Measurements from ENCODE around the gene PCDHB10.
"Not testable (repeated sequence)": the region's sequence is repeated elsewhere in the genome, so short reads cannot be mapped to it uniquely, and the experiment has no call there.

The PCDHB10 gene

DNA sequence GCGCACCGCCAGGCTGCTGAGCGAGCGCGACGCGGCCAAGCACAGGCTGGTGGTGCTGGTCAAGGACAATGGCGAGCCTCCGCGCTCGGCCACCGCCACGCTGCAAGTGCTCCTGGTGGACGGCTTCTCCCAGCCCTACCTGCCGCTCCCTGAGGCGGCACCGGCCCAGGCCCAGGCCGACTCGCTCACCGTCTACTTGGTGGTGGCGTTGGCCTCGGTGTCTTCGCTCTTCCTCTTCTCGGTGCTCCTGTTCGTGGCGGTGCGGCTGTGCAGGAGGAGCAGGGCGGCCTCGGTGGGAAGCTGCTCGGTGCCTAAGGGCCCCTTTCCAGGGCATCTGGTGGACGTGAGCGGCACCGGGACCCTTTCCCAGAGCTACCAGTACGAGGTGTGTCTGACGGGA is 9.5 kb downstream of the PCDHB10 start:
- not testable (repeated sequence) for ATAC-seq (ENCODE audit: low read depth); H3K4me1 Mint-ChIP-seq; H3K4me3 Mint-ChIP-seq; H3K27me3 Mint-ChIP-seq; H3K36me3 Mint-ChIP-seq; H3K27ac Mint-ChIP-seq; DNase-seq (ENCODE audit: low spot score in 2 of 2)
- H3K9me3 Mint-ChIP-seq, result peaks cover 10% of the 10 kb centered on the region

DNA sequence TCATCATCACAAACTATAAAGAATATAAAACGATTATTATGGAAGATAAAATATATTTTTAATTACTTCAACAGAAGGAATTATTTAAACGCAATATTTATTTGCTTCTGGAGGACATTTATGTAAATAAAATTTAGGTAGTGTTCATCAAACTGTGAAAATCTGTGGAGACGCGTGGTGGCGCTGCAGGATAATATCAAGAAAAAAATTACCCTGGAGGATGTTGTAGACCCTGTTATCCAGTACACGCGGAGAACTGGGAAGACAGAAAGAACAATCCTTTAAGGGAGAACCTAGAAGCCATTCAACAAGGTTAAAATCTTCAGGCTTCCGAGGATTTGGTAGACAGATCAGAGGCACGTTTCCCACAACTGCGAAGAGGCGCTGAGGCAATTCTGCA is 16.3 kb downstream of the PCDHB10 start, which contains the start of gene PCDHB12:
Gene PCDHB12, plus strand, starts transcription at position 242 of the 400 bp plus-strand sequence. CDS start 189 bp downstream, outside the sequence.
- H3K27ac Mint-ChIP-seq, result no peak within 1 kb of the TSS
- peaks cover 2% of the 10 kb centered on the region for H3K9me3 Mint-ChIP-seq
- H3K27me3 Mint-ChIP-seq, result peaks cover 9% of the 10 kb centered on the region
- no peak within 1 kb of the TSS for H3K4me3 Mint-ChIP-seq
- no peak for ATAC-seq (ENCODE audit: low read depth)
- H3K36me3 Mint-ChIP-seq, result no peaks in the 10 kb centered on the region
- DNase-seq (ENCODE audit: low spot score in 2 of 2), result no peak
- no peaks in the 10 kb centered on the region for H3K4me1 Mint-ChIP-seq

DNA sequence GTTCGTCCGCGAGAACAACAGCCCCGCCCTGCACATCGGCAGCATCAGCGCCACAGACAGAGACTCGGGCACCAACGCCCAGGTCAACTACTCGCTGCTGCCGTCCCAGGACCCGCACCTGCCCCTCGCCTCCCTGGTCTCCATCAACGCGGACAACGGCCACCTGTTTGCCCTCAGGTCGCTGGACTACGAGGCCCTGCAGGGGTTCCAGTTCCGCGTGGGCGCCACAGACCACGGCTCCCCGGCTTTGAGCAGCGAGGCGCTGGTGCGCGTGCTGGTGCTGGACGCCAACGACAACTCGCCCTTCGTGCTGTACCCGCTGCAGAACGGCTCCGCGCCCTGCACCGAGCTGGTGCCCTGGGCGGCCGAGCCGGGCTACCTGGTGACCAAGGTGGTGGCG is 18.1 kb downstream of the PCDHB10 start:
- H3K4me3 Mint-ChIP-seq; H3K36me3 Mint-ChIP-seq; H3K9me3 Mint-ChIP-seq; H3K27ac Mint-ChIP-seq; DNase-seq (ENCODE audit: low spot score in 2 of 2); H3K4me1 Mint-ChIP-seq; ATAC-seq (ENCODE audit: low read depth): not testable (repeated sequence)
- peaks cover 11% of the 10 kb centered on the region for H3K27me3 Mint-ChIP-seq

DNA sequence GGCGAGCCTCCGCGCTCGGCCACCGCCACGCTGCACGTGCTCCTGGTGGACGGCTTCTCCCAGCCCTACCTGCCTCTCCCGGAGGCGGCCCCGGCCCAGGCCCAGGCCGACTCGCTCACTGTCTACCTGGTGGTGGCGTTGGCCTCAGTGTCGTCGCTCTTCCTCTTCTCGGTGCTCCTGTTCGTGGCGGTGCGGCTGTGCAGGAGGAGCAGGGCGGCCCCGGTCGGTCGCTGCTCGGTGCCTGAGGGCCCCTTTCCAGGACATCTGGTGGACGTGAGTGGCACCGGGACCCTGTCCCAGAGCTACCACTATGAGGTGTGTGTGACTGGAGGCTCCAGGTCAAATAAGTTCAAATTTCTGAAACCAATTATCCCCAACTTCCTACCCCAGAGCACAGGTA is 18.7 kb downstream of the PCDHB10 start:
- H3K27ac Mint-ChIP-seq; DNase-seq (ENCODE audit: low spot score in 2 of 2); H3K4me3 Mint-ChIP-seq; ATAC-seq (ENCODE audit: low read depth); H3K36me3 Mint-ChIP-seq; H3K4me1 Mint-ChIP-seq; H3K9me3 Mint-ChIP-seq: not testable (repeated sequence)
- H3K27me3 Mint-ChIP-seq, result peaks cover 11% of the 10 kb centered on the region

DNA sequence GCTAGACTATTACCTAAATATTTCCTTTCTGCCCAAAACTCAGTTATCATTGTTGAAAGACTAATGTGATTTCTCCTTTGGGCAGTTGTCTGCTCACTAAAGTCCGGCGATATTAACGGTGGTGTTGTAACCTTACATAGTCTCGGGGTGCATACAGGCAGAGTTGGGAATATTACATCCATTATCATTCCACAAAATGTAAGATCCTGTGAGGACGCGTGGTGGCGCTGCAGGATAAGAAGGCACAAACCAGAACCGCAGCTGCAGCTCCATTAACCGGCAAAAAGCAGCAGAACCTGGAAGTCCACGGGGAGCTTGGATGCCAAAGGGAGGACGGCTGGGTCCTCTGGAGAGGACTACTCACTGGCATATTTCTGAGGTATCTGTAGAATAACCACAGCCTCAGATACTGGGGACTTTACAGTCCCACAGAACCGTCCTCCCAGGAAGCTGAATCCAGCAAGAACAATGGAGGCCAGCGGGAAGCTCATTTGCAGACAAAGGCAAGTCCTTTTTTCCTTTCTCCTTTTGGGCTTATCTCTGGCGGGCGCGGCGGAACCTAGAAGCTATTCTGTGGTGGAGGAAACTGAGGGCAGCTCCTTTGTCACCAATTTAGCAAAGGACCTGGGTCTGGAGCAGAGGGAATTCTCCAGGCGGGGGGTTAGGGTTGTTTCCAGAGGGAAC is 21.6 kb downstream of the PCDHB10 start, which contains the start of gene PCDHB13:
Gene PCDHB13, plus strand, starts transcription at position 264 of the 684 bp plus-strand sequence. Its CDS starts 205 bp downstream, at position 469.
- H3K9me3 Mint-ChIP-seq; H3K4me1 Mint-ChIP-seq; H3K27ac Mint-ChIP-seq; ATAC-seq (ENCODE audit: low read depth); DNase-seq (ENCODE audit: low spot score in 2 of 2); H3K36me3 Mint-ChIP-seq: not testable (repeated sequence)
- Mint-ChIP-seq H3K27me3 (peaks cover 11% of the 10 kb centered on the region), H3K4me3 (peak within 1 kb of the TSS; percentile 29)

DNA sequence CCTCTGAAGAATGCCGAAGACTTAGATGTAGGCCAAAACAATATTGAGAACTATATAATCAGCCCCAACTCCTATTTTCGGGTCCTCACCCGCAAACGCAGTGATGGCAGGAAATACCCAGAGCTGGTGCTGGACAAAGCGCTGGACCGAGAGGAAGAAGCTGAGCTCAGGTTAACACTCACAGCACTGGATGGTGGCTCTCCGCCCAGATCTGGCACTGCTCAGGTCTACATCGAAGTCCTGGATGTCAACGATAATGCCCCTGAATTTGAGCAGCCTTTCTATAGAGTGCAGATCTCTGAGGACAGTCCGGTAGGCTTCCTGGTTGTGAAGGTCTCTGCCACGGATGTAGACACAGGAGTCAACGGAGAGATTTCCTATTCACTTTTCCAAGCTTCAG is 22.4 kb downstream of the PCDHB10 start:
- H3K36me3 Mint-ChIP-seq; H3K4me1 Mint-ChIP-seq; ATAC-seq (ENCODE audit: low read depth); H3K9me3 Mint-ChIP-seq; H3K4me3 Mint-ChIP-seq; DNase-seq (ENCODE audit: low spot score in 2 of 2); H3K27ac Mint-ChIP-seq: not testable (repeated sequence)
- H3K27me3 Mint-ChIP-seq, result peaks cover 12% of the 10 kb centered on the region

DNA sequence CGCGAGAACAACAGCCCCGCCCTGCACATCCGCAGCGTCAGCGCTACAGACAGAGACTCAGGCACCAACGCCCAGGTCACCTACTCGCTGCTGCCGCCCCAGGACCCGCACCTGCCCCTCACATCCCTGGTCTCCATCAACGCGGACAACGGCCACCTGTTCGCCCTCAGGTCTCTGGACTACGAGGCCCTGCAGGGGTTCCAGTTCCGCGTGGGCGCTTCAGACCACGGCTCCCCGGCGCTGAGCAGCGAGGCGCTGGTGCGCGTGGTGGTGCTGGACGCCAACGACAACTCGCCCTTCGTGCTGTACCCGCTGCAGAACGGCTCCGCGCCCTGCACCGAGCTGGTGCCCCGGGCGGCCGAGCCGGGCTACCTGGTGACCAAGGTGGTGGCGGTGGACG is 23.4 kb downstream of the PCDHB10 start:
- H3K36me3 Mint-ChIP-seq; ATAC-seq (ENCODE audit: low read depth); H3K4me1 Mint-ChIP-seq; DNase-seq (ENCODE audit: low spot score in 2 of 2); H3K4me3 Mint-ChIP-seq; H3K27ac Mint-ChIP-seq: not testable (repeated sequence)
- peaks cover 16% of the 10 kb centered on the region for H3K9me3 Mint-ChIP-seq
- H3K27me3 Mint-ChIP-seq, result peaks cover 16% of the 10 kb centered on the region

DNA sequence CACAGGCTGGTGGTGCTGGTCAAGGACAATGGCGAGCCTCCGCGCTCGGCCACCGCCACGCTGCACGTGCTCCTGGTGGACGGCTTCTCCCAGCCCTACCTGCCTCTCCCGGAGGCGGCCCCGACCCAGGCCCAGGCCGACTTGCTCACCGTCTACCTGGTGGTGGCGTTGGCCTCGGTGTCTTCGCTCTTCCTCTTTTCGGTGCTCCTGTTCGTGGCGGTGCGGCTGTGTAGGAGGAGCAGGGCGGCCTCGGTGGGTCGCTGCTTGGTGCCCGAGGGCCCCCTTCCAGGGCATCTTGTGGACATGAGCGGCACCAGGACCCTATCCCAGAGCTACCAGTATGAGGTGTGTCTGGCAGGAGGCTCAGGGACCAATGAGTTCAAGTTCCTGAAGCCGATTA is 23.9 kb downstream of the PCDHB10 start:
- not testable (repeated sequence) for H3K4me3 Mint-ChIP-seq; DNase-seq (ENCODE audit: low spot score in 2 of 2); H3K27ac Mint-ChIP-seq; H3K36me3 Mint-ChIP-seq; H3K4me1 Mint-ChIP-seq; ATAC-seq (ENCODE audit: low read depth)
- peaks cover 17% of the 10 kb centered on the region for H3K27me3 Mint-ChIP-seq
- H3K9me3 Mint-ChIP-seq, result peaks cover 14% of the 10 kb centered on the region

DNA sequence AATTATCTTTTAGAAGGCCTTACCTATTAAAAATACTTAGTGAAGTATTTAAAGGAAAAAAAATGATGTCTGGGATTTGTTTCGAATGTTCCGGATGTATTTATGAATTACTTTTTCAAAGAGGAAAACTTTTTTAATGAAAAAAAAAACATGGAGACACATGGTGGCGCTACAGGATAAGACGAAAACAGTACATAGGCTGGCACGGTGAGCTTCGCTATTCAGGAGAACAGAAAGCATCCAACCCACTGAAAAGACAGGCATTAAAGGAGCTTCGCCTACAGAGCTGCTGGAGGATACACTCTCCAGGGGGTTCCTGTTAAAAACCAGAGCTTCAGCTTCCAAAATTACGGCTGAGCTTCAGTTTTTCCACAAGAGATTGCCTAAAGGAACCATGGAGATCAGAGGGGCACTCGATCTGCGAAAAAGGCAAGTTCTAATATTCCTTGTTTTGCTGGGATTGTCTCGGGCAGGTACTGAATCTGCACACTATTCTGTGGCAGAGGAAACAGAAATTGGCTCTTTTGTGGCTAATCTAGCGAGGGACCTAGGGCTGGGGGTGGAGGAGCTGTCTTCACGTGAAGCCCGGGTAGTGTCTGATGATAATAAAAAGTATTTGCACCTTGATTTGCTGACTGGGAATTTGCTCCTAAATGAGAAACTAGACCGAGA is 31.1 kb downstream of the PCDHB10 start, which contains the start of gene PCDHB14:
Gene PCDHB14, plus strand, starts transcription at position 232 of the 672 bp plus-strand sequence. Its CDS starts 163 bp downstream, at position 395.
- Mint-ChIP-seq H3K27ac (no peak within 1 kb of the TSS), H3K27me3 (peaks cover 17% of the 10 kb centered on the region), H3K4me3 (peak within 1 kb of the TSS; percentile 19), H3K9me3 (peaks cover 16% of the 10 kb centered on the region), H3K4me1 (no peaks in the 10 kb centered on the region), H3K36me3 (peaks cover 2% of the 10 kb centered on the region)
- DNase-seq (ENCODE audit: low spot score in 2 of 2) (no peak), ATAC-seq (ENCODE audit: low read depth) (no peak)

DNA sequence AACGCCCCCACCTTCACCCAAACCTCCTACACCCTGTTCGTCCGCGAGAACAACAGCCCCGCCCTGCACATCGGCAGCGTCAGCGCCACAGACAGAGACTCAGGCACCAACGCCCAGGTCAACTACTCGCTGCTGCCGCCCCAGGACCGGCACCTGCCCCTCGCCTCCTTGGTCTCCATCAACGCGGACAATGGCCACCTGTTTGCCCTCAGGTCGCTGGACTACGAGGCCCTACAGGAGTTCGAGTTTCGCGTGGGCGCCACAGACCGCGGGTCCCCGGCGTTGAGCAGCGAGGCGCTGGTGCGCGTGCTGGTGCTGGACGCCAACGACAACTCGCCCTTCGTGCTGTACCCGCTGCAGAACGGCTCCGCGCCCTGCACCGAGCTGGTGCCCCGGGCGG is 32.7 kb downstream of the PCDHB10 start:
- H3K9me3 Mint-ChIP-seq, result peaks cover 14% of the 10 kb centered on the region
- peaks cover 14% of the 10 kb centered on the region for H3K27me3 Mint-ChIP-seq
- ATAC-seq (ENCODE audit: low read depth); H3K4me1 Mint-ChIP-seq; H3K36me3 Mint-ChIP-seq; DNase-seq (ENCODE audit: low spot score in 2 of 2); H3K27ac Mint-ChIP-seq; H3K4me3 Mint-ChIP-seq: not testable (repeated sequence)

DNA sequence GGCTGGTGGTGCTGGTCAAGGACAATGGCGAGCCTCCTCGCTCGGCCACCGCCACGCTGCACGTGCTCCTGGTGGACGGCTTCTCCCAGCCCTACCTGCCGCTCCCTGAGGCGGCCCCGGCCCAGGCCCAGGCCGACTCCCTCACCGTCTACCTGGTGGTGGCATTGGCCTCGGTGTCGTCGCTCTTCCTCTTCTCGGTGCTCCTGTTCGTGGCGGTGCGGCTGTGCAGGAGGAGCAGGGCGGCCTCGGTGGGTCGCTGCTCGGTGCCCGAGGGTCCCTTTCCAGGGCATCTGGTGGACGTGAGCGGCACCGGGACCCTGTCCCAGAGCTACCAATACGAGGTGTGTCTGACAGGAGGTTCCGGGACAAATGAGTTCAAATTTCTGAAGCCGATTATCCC is 33.3 kb downstream of the PCDHB10 start:
- not testable (repeated sequence) for ATAC-seq (ENCODE audit: low read depth); H3K4me1 Mint-ChIP-seq; H3K4me3 Mint-ChIP-seq; H3K27ac Mint-ChIP-seq; DNase-seq (ENCODE audit: low spot score in 2 of 2); H3K9me3 Mint-ChIP-seq; H3K36me3 Mint-ChIP-seq
- H3K27me3 Mint-ChIP-seq, result peaks cover 11% of the 10 kb centered on the region

DNA sequence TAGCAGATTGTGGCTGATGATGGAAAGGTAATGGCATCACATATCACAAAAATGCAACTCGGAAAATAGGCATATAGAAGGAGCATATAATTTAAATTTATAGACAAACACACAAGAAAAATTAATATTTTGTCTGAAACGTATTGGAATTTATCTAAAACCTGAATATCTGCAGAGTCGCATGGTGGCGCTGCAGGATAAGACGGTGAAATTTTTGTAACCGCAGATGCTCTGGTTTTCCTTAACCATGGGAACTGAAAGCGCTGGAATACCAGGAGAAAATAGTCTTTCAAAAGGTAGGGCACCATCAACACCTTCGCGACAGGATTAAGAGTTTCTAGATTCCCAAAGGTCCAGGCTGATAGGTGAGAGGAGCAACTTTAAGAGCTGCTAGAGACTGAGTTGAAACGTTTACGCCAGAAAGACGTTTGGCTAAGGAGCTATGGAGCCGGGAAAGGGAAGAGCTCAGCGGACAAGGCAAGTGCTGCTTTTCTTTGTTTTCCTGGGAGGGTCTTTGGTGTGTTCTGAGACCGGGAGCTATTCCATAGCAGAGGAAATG is 42.0 kb downstream of the PCDHB10 start:
- DNase-seq (ENCODE audit: low spot score in 2 of 2) (no peak), ATAC-seq (ENCODE audit: low read depth) (no peak)
- peaks cover 4% of the 10 kb centered on the region for H3K27me3 Mint-ChIP-seq
- no peaks in the 10 kb centered on the region for H3K4me1 Mint-ChIP-seq
- no peak overlapping the region for H3K4me3 Mint-ChIP-seq
- peaks cover 8% of the 10 kb centered on the region for H3K36me3 Mint-ChIP-seq
- peaks cover 23% of the 10 kb centered on the region for H3K9me3 Mint-ChIP-seq
- no peak overlapping the region for H3K27ac Mint-ChIP-seq

DNA sequence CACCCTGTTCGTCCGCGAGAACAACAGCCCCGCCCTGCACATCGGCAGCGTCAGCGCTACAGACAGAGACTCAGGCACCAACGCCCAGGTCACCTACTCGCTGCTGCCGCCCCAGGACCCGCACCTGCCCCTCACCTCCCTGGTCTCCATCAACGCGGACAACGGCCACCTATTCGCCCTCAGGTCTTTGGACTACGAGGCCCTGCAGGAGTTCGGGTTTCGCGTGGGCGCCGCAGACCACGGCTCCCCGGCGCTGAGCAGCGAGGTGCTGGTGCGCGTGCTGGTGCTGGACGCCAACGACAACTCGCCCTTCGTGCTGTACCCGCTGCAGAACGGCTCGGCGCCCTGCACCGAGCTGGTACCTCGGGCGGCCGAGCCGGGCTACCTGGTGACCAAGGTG is 43.8 kb downstream of the PCDHB10 start:
- H3K27ac Mint-ChIP-seq; H3K4me3 Mint-ChIP-seq; DNase-seq (ENCODE audit: low spot score in 2 of 2); H3K4me1 Mint-ChIP-seq; H3K27me3 Mint-ChIP-seq; ATAC-seq (ENCODE audit: low read depth); H3K36me3 Mint-ChIP-seq: not testable (repeated sequence)
- H3K9me3 Mint-ChIP-seq, result peaks cover 30% of the 10 kb centered on the region

Measured in memory B cell (primary cell).